DMS153 treated with DMSO at 0.1 percent for 48 hours (cell line): Measurements from ENCODE around the gene JADE1.

Experiments used
- DNase-seq: peaks from one replicate; lab custom pipeline; 2025; ENCODE audit not compliant: unreplicated experiment; lab: John Stamatoyannopoulos, UW

The JADE1 gene

GRCh38 chr4:128869776-128870509 lies 60.4 kb downstream of the JADE1 start:
- DNase-seq = no peak

GRCh38 chr4:128871948-128872347 lies 62.4 kb downstream of the JADE1 start:
- DNase-seq = no peak

GRCh38 chr4:128876200-128876599 lies 66.7 kb downstream of the JADE1 start:
- no peak for DNase-seq

- no peak for DNase-seq
These were observed 68.4 kb downstream of the JADE1 start for GRCh38 chr4:128877934-128878333.

- no peak for DNase-seq
These were observed 69.8 kb downstream of the JADE1 start for GRCh38 chr4:128879283-128879682.

GRCh38 chr4:128879971-128880370 lies 70.5 kb downstream of the JADE1 start:
- no peak for DNase-seq

GRCh38 chr4:128880662-128881061 lies 71.2 kb downstream of the JADE1 start:
- DNase-seq = no peak

- no peak for DNase-seq
These were observed 95.3 kb downstream of the JADE1 start for GRCh38 chr4:128904821-128905220.

- DNase-seq = no peak
These were observed 97.1 kb downstream of the JADE1 start for GRCh38 chr4:128906581-128906980.

GRCh38 chr4:128907981-128908380 lies 98.5 kb downstream of the JADE1 start:
- DNase-seq = no peak

GRCh38 chr4:128908735-128909134 lies 99.2 kb downstream of the JADE1 start:
- no peak for DNase-seq

- no peak for DNase-seq
These were observed 103.7 kb downstream of the JADE1 start for GRCh38 chr4:128913228-128913627.

- DNase-seq = no peak
These were observed 106.0 kb downstream of the JADE1 start for GRCh38 chr4:128915544-128915943.

GRCh38 chr4:128916832-128917231 lies 107.3 kb downstream of the JADE1 start:
- no peak for DNase-seq

GRCh38 chr4:128917781-128918180 lies 108.3 kb downstream of the JADE1 start:
- DNase-seq = no peak

- DNase-seq = no peak
These were observed 112.5 kb downstream of the JADE1 start for GRCh38 chr4:128921954-128922353.
